C4-2B (cell line): ENCODE results near the gene RND1.
"Not testable (repeated sequence)": the region's sequence is repeated elsewhere in the genome, so short reads cannot be mapped to it uniquely, and the experiment has no call there.

Experiments used
- CTCF ChIP-seq: fragments of 450-650 bp; conservative IDR thresholded peaks from 2 replicates; pipeline ENCODE4 v1.5.1; 2017; ENCODE audit warnings: mild to moderate bottlenecking
- ZFX ChIP-seq: fragments of 450-650 bp; IDR thresholded peaks from 2 replicates; pipeline ENCODE4 v1.6.1; 2017

GRCh38 chr12:48909698-48910097, 44.0 kb upstream of the RND1 start:
- not testable (repeated sequence) for TF ChIP-seq CTCF, ZFX
